ENCODE results near the gene CCSAP.
"Not testable (repeated sequence)": the region's sequence is repeated elsewhere in the genome, so short reads cannot be mapped to it uniquely, and the experiment has no call there.

CCSAP gene

GRCh38 chr1:229342656-229343569 lies at the start of gene CCSAP:
Gene CCSAP, minus strand, starts transcription at chr1:229343047. Its CDS starts 582 bp downstream, at chr1:229342465.
- DNase-seq: peak; percentile 58

- no peak for DNase-seq
Measured at GRCh38 chr1:229390130-229390529, 47.3 kb upstream of the CCSAP start.

GRCh38 chr1:229388897-229389580 lies 46.2 kb upstream of the CCSAP start:
- DNase-seq: no peak

GRCh38 chr1:229385853-229386456 lies 43.1 kb upstream of the CCSAP start:
- DNase-seq: no peak

GRCh38 chr1:229384822-229385221 lies 42.0 kb upstream of the CCSAP start:
- no peak for DNase-seq

GRCh38 chr1:229383961-229384360 lies 41.1 kb upstream of the CCSAP start:
- DNase-seq: no peak

- DNase-seq: no peak
Measured at GRCh38 chr1:229383188-229383587, 40.3 kb upstream of the CCSAP start.

GRCh38 chr1:229381234-229381633 lies 38.4 kb upstream of the CCSAP start:
- no peak for DNase-seq

- no peak for DNase-seq
Measured at GRCh38 chr1:229380536-229381160, 37.8 kb upstream of the CCSAP start.

- DNase-seq: no peak
Measured at GRCh38 chr1:229379846-229380245, 37.0 kb upstream of the CCSAP start.

- no peak for DNase-seq
Measured at GRCh38 chr1:229378586-229379367, 35.9 kb upstream of the CCSAP start.

GRCh38 chr1:229378035-229378434 lies 35.2 kb upstream of the CCSAP start:
- DNase-seq: not testable (repeated sequence)

- no peak for DNase-seq
Measured at GRCh38 chr1:229377429-229377828, 34.6 kb upstream of the CCSAP start.

GRCh38 chr1:229376521-229376920 lies 33.7 kb upstream of the CCSAP start:
- DNase-seq: no peak

GRCh38 chr1:229374485-229374884 lies 31.6 kb upstream of the CCSAP start:
- no peak for DNase-seq

- DNase-seq: no peak
Measured at GRCh38 chr1:229373395-229373794, 30.5 kb upstream of the CCSAP start.

GRCh38 chr1:229372251-229372650 lies 29.4 kb upstream of the CCSAP start:
- DNase-seq: no peak

- DNase-seq: no peak
Measured at GRCh38 chr1:229371624-229372023, 28.8 kb upstream of the CCSAP start.

- no peak for DNase-seq
Measured at GRCh38 chr1:229370601-229371021, 27.8 kb upstream of the CCSAP start.

- no peak for DNase-seq
Measured at GRCh38 chr1:229368347-229368746, 25.5 kb upstream of the CCSAP start.

- DNase-seq: no peak
Measured at GRCh38 chr1:229365569-229365968, 22.7 kb upstream of the CCSAP start.

Measured in activated naive CD4-positive, alpha-beta T cell treated with anti-CD3 and anti-CD28 coated beads, Interleukin-2, amount 50 U/mL, for 16 hours (primary cell).